Transverse colon (tissue), 4 donors: ENCODE data around the gene ALPK1.

ENCODE experiments used
- CTCF ChIP-seq, 5 experiments: fragments of 200-600 bp in 3 of 5; fragments of 450-650 bp in 2 of 5; sonication (generic) in 3 of 5; IDR thresholded peaks; 1 replicate in 2 of 5; 2 replicates in 3 of 5; pipeline ENCODE4 v1.5.1; 2016 to 2017; ENCODE audit warnings: antibody characterized with exemption in 5 of 5, inconsistent platforms in 3 of 5, mild to moderate bottlenecking in 2 of 5, moderate library complexity in 1 of 5
- POLR2A ChIP-seq: fragments of 450-650 bp; IDR thresholded peaks from one replicate; pipeline ENCODE4 v1.6.1; 2016; ENCODE audit warnings: antibody characterized with exemption, mild to moderate bottlenecking, moderate library complexity
- POLR2AphosphoS5 ChIP-seq, 3 donors: sonication (generic); formaldehyde crosslinking; IDR thresholded peaks; one replicate each; pipeline ENCODE4 v1.6.1; 2016; ENCODE audit warnings: antibody characterized with exemption in 3 of 3

DNA sequence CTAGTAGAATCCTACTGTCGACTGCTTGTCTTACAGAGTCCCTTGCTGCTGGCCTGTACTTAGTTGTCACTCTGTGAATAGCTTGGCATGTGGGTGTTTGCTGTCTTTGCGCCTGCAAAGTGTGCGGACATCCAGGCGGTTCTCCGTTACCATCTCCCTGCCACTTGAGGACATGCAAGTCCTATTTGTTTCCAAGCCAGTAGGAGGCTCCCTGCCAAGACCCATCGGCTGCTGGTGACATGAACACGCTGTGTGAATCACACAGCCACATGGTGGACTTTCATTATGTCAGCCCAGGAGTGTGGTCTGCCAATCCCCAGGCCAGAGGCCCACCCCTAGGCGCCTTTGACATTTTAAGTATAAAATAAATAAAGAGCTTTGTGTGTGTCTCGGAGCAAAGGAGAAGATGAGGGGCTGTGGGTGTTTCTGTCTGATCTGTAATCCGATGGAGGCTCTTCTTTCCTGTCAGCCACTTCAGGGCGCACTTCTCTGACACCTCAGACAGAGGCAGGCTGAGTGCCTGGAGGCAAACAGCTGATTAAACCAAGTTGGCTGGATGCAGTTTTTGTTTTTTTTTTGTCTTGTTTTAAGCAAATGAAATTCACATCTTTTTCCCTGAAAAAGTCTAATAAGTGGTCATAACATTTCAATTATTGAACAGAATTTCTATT lies 51.5 kb downstream of the ALPK1 start:
- no peak for TF ChIP-seq CTCF (IDR thresholded peaks at IDR 0.05)
- TF ChIP-seq POLR2A = no peak
- no peak for TF ChIP-seq POLR2AphosphoS5 (IDR thresholded peaks at IDR 0.05)
